H4 (cell line): ENCODE results near the gene CCR7. TPM values are rescaled to one million over a fixed set of nuclear protein-coding genes. Genes with fewer than 3 reads are reported as not detected.

Experiments
- DNase-seq: peaks from one replicate; pipeline ENCODE4 v3.0.0-alpha.2; 2015; ENCODE audit warnings: low spot score
- total RNA-seq: library from RNA; depleted of rRNA; stranded (reverse); fragments of >200 nt; shearing (Covaris generic); gene quantifications from 2 replicates; pipeline ENCODE4 v1.2.3, GENCODE V29; 2014

CCR7 gene
- total RNA-seq, 1 experiment from 2014 or later: not detected

- no peak for DNase-seq
These were observed 29.4 kb downstream of the CCR7 start for GRCh38 chr17:40535924-40536294.

GRCh38 chr17:40535438-40535837 is 29.8 kb downstream of the CCR7 start:
- DNase-seq: no peak

GRCh38 chr17:40534371-40535189 is 30.7 kb downstream of the CCR7 start:
- DNase-seq: no peak

- no peak for DNase-seq
These were observed 31.4 kb downstream of the CCR7 start for GRCh38 chr17:40533896-40534295.

GRCh38 chr17:40532520-40533253 is 32.6 kb downstream of the CCR7 start:
- DNase-seq: no peak

- no peak for DNase-seq
These were observed 34.0 kb downstream of the CCR7 start for GRCh38 chr17:40531051-40531991.

- no peak for DNase-seq
These were observed 34.7 kb downstream of the CCR7 start for GRCh38 chr17:40530531-40530994.

GRCh38 chr17:40529991-40530390 is 35.3 kb downstream of the CCR7 start:
- DNase-seq: no peak

GRCh38 chr17:40528692-40529417 is 36.4 kb downstream of the CCR7 start:
- no peak for DNase-seq

GRCh38 chr17:40526668-40527067 is 38.6 kb downstream of the CCR7 start:
- DNase-seq: no peak

- DNase-seq: no peak
These were observed 40.0 kb downstream of the CCR7 start for GRCh38 chr17:40525294-40525693.

GRCh38 chr17:40524243-40524965 is 40.9 kb downstream of the CCR7 start:
- DNase-seq: no peak

- no peak for DNase-seq
These were observed 42.3 kb downstream of the CCR7 start for GRCh38 chr17:40522961-40523310.

GRCh38 chr17:40522250-40522960 is 42.9 kb downstream of the CCR7 start:
- no peak for DNase-seq

- no peak for DNase-seq
These were observed 44.2 kb downstream of the CCR7 start for GRCh38 chr17:40520991-40521453.

- DNase-seq: no peak
These were observed 46.0 kb downstream of the CCR7 start for GRCh38 chr17:40519089-40519775.

GRCh38 chr17:40518401-40519088 is 46.7 kb downstream of the CCR7 start:
- DNase-seq: peak; percentile 43

- no peak for DNase-seq
These were observed 47.3 kb downstream of the CCR7 start for GRCh38 chr17:40517981-40518380.

- no peak for DNase-seq
These were observed 48.0 kb downstream of the CCR7 start for GRCh38 chr17:40517286-40517662.
